PC-3 (cell line): Measurements from ENCODE around the gene NFATC2.

ENCODE experiments used
- CTCF ChIP-seq: fragments of 300-600 bp; sonication (generic); conservative IDR thresholded peaks from 2 replicates; pipeline ENCODE4 v1.5.1; 2017; ENCODE audit warnings: antibody characterized with exemption, low read depth, mild to moderate bottlenecking, low read length
- EZH2 ChIP-seq: fragments of 300-600 bp; sonication (generic); IDR thresholded peaks from one replicate; pipeline ENCODE4 v1.6.1; 2017; ENCODE audit warnings: antibody characterized with exemption, mild to moderate bottlenecking, low read length; ENCODE audit not compliant: unreplicated experiment
- EZH2phosphoT487 ChIP-seq: fragments of 300-600 bp; sonication (generic); IDR thresholded peaks from 2 replicates; pipeline ENCODE4 v1.6.1; 2018; ENCODE audit warnings: mild to moderate bottlenecking, antibody characterized with exemption, low read length, borderline replicate concordance

- TF ChIP-seq CTCF (no peak), EZH2 (no peak), EZH2phosphoT487 (no peak)
Measured at GRCh38 chr20:51583499-51583898, 41.0 kb upstream of the NFATC2 start.
